ENCODE measurements around the gene TMEM151A.
"Not testable (repeated sequence)": the region's sequence is repeated elsewhere in the genome, so short reads cannot be mapped to it uniquely, and the experiment has no call there.

TMEM151A gene

DNA sequence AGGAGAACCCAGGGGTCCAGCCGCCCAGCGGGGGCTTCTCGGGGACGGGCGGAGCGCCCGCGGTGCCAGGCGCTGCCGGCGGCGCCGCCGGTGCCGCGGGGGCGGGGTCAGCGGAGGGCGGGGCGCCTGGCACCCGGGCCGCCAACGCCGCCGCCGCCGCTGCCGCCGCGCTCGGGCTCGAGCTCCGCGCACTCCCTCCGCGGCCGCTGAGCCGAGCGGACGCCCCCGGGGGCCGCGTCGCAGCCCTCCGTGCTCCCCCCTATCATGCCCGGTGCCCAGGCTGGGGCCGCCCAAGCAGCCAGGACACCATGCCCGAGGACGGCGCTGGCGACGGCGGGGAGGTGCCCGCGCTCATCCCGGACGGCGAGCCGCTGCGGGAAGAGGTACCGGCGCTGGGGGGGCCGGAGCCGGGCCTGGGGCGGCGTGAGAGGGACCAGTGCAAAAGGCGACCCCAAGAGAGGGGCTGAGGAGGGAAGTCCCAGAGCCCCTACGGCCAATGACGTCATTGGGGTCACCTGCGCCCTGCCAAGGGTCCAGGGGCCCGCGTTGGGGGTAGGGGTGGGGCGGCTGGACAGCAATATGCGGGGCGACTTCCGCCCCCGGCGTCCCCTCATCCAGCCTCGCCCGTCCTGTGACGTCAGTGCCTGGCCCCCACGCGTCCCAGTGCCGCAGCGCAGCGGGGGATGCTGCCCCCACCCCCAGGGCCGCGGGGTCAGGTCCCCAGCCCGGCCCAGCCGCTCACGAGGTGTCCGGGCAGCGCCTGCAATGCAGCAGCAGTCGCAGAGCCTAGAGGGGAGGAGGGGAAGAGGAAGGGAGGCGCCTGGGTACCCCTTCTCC is at the start of gene TMEM151A:
TMEM151A (plus strand) TSS at position 189 of the 837 bp plus-strand sequence; CDS start at position 309, 120 bp downstream.
- DNase-seq: no peak

DNA sequence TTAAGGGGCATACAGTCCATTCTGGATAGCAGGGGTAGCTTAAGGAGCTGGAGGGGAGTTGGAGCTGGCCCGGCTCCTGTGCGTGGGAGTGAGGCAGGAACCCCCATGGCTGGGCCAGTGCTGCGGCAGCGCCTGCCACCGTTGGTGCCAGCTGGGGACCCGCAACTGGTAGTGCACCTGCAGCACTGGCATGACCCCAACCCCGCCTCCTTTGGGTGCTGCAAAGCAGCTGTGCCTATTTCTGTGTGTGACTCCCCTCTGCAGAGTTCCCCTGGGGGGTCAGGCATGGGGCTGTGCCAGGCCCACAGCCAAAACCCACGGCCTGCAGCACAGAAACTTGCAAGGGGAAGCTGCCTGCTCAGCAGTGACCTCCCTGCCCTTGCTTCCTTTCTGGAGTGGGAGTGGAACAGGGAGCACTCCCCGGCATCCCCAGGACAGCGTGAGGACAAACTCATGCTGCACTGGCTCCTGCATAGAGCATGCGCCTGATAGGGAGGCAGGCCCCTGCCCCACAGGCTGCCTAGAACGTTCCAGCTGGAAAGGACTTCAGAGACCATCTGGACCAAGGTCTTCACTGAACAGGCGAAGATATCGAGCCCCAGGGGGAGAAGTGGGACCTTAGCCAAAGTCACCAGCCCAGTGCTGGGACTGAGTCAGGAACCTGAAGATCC is 49.5 kb upstream of the TMEM151A start:
- DNase-seq: peak; percentile 31

DNA sequence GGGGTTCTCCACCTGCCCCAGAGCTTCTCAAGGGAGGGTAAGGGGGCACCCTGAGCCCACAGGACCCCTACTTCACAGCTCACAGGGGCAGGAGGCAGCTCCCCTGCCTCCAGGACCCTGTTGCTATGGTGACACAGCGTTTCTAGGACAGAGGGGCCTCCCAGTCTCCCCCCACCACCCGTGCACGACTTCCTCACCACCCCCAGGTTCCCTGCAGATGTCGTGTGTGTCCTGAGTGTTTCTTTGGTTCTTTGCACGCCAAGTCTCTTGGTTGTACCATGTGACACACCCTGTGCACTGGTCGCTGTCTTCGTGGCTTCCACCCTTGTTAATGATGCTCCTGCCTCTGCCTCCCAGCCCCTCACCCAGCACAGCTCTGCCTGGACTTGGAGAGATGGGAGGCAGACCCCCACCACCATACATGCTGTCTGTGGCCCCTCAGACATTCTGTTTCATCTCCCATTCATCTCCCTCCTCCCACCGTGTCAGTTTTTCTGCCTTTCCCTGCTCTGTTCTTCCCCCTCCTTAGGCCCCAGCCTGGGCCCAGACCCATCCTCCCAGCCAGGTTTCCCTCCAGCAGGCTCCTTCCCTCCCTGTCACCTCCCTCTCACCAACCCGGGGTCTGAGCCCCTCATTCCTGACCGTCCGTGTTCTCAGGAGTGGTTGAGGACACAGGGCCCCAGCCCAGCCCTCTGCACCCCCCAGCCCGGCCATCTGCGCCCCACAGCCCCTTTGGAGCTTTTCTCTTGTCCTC is 47.7 kb upstream of the TMEM151A start:
- no peak for DNase-seq

DNA sequence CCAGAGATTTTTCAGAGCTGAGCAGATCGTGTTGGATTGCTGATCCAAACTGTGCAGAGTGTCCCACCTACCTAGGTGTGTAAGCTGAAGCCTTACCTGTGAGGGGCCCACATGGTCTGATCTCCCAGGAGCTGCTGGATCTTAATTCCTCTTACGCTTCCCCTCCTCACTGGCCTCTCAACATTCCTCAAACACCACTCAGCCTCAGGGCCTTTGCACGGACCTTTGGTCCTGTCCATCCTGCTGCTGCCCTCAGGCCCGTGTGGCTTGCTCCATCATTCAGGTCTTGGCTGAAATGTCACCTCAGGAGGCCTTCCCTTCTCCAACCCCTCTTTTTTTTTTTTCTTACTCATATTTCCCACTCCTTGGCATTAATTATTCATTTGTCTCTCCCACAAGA is 44.4 kb upstream of the TMEM151A start:
- DNase-seq: no peak

DNA sequence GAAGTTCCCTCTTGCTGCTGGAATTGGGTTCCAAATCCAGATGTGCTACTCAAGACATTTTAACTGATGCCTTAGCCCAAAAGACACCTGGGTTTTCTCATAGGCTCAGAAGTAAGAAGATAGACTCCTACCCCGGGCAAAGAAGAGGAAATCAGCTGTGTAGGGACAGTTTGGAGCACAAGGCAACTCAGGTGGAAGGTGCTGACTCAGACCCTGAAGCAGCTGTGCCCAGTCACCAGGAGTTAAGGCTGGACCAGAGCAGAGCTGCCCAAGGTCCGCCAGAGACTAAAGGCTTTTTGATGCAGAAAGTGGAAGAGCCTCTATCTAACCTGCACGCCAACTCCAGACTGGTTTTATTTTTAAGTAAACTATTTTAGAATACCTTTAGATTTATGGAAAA is 43.9 kb upstream of the TMEM151A start:
- no peak for DNase-seq

DNA sequence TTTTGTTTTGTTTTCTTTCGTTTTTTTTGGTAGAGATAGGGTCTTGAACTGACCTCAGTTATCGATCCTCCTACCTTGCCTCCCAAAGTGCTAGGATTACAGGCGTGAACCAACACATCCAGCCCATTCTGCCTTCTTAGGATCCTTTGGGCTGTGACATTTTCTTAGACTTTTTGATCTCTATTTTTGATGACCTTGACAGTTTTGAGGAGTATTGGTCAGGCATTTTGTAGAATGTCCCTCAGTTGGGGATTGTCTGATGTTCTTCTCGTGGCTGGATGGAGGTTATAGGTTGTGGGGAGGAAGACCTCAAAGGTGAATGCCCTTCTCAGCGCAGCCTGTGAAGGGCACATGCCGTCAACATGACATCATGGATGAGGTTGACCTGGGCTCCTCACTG is 42.8 kb upstream of the TMEM151A start:
- DNase-seq: no peak

DNA sequence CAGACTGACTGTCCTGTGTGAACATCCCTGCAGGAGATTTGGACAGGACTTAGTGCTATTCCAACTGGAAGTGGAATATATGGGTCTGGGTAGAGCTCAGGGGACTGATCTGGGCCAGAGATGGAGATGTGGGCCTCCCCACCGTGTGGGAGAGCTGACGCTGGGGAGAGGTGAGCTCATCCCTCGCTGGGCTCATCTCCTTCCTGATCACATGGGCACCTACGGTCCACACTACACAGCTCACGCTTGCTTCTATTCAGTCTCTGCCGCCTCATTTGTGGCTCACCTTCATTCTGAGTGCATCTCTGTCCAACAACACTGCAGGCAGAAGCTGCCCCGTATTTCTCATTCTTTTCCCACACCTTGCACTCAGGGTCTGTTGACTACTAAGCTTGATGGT is 39.9 kb upstream of the TMEM151A start:
- DNase-seq: no peak

DNA sequence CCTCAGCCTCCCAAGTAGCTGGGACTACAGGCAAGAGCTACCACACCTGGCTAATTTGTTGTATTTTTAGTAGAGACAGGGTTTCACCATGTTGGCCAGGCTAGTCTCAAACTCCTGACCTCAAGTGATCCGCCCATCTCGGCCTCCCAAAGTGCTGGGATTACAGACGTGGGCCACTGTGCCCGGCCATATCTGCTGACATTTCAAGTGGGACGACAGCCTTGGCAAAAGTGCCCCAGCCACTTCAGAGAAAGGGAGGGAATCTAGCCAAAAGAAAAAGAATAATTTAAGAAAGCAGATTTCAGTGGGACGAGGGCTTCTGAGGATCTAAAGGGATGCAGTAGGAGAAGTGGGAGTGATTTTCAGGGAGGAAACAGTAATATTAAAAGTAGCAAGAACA is 38.6 kb upstream of the TMEM151A start:
- not testable (repeated sequence) for DNase-seq

DNA sequence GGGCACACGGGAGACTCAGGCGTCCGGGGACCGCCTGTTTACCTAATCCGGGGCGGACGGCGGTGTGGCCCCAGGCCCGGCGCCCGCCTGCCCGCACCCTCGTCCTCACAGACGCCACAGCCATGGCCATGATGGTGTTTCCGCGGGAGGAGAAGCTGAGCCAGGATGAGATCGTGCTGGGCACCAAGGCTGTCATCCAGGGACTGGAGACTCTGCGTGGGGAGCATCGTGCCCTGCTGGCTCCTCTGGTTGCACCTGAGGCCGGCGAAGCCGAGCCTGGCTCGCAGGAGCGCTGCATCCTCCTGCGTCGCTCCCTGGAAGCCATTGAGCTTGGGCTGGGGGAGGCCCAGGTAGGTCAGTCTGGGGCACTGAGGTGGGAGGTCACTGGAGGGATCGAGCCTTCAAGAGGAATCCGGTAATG is 33.2 kb upstream of the TMEM151A start:
- no peak for DNase-seq

DNA sequence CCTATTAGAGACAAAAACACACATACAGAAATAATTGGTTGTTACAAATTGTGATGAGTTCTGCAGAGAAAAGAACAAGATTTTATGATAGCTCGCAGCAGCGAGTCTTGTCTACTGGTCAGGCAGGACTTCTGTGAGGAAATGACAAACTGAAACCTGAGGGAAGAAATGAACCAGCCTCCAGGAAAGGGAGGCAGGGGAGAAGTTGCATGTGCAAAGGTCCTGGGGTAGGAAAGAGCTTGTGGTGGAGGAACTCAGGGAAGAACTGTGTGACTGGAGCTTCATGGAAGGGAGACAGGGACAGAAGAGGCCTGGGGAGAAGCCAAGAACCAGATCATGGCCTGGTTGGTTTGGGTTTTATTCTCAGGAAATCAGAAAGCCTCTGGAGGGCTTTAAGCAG is 32.5 kb upstream of the TMEM151A start:
- DNase-seq: no peak

DNA sequence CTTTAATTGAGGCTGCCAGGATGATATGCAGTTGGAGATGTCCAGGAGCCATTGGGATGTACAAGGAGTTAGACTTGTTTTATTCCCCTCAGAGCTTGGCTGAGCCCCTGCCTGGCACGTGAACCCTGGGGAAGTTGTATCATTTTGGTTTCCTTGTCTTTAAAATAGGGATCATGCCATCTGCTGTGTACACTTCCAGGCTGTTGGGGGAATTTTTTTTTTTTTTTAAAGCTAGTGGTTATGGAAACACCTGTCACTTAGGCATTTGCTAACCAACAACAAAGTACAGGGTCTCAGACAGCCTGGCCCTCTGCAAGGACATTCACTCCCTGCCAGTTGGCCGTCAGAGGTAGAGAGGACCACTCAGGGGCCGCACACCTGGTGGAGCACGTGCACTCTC is 31.7 kb upstream of the TMEM151A start:
- DNase-seq: no peak

DNA sequence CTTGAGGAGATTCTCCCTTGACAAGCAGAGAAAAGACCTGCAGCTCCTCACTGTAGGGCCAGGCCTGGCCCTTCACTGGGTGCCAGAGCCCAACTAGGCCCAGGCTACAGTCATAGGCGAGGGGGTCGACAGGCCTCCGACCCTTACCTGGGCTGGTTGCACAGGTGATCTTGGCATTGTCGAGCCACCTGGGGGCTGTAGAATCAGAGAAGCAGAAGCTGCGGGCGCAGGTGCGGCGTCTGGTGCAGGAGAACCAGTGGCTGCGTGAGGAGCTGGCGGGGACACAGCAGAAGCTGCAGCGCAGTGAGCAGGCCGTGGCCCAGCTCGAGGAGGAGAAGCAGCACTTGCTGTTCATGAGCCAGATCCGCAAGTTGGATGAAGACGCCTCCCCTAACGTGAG is 30.1 kb upstream of the TMEM151A start:
- no peak for DNase-seq

DNA sequence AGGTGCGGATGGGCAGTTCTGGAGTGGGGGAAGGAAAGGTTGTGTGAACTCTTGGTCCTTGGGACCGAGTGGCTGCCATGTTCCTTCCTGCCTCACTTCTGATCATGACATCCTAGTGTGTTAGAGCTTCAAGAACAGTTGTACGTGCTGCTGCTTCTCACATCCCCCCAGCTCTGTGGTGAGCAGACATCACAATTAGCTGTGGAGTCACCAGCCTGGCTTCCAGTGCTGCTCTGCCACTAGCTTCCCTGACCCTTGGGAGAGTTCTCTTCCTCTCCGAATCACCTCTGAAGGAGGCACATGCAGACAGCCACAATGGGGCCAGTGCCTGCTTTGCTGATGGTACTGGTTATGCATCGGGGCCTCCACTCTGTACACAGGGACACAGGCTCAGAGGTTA is 29.5 kb upstream of the TMEM151A start:
- DNase-seq: no peak

DNA sequence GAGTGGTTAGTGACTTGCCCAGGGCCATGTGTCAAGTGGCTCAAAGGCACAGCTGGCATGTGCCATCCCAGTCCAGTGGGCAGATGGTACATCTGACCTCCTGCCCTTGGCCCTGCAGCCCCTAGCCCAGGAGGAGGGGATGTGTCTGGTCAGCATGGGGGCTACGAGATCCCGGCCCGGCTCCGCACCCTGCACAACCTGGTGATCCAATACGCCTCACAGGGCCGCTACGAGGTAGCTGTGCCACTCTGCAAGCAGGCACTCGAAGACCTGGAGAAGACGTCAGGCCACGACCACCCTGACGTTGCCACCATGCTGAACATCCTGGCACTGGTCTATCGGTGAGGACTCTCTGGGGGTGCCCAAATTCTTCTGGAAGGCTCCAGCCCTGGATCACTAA is 29.0 kb upstream of the TMEM151A start:
- DNase-seq: no peak

DNA sequence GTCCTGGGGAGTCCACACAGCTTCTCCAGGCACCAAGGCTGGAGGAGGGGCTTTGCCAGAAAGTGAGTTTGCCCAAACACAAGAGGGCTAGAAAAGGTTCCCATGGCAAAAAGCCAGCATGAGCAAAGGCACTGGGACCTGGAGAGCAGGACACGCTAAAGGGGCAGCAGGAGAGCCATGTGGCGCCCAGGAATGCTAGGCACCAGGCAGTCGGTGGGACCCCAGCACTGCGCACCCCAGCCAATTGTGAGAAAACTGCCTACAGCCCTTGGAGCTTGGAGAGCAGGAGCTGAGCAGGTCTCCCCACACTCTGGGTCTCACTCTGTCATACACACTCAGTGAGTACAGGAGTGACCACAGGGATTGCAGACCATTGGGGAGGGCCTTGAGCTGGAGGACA is 28.5 kb upstream of the TMEM151A start:
- DNase-seq: no peak

DNA sequence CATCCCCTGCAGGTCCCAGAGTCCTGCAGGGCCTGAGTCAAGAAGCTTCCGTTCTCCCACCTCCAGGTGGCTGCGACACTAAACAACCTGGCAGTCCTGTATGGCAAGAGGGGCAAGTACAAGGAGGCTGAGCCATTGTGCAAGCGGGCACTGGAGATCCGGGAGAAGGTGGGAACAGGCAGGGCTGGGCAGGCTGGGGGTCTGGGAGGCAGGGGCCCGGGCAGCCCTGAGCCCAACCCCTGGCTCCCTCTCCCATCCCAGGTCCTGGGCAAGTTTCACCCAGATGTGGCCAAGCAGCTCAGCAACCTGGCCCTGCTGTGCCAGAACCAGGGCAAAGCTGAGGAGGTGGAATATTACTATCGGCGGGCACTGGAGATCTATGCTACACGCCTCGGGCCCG is 27.9 kb upstream of the TMEM151A start:
- DNase-seq: no peak

DNA sequence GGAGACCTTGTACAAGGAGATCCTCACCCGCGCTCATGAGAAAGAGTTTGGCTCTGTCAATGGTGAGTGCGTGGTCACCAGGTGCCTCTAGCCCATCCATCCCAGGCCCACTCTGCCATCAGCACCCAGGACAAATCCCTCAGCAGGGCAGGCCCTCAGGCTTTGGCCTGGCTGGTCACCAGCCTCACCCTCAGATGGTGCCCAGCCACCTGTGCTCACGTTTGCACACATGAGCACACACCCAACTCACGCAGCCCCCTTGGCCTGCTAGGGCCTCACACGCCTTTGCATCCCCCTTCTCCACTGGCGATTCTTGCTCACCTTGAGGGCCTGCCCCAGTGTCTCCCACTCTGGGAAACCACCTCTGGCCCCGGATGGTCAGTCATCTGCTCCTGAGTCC is 27.3 kb upstream of the TMEM151A start:
- no peak for DNase-seq

DNA sequence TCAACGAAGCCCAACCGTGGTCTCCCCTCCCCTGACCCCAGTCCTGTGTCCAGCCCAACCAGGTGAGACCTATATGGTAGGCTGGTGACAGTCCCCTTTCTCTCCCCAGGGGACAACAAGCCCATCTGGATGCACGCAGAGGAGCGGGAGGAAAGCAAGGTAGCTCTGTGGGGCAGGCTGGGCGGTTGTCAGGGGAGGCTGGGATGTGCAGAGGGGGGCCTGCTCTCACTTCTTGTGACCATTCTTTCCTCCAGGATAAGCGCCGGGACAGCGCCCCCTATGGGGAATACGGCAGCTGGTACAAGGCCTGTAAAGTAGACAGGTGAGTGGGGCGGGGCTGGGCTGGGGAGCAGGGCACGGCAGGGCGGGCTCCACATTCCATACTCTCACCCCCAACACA is 26.8 kb upstream of the TMEM151A start:
- DNase-seq: no peak

DNA sequence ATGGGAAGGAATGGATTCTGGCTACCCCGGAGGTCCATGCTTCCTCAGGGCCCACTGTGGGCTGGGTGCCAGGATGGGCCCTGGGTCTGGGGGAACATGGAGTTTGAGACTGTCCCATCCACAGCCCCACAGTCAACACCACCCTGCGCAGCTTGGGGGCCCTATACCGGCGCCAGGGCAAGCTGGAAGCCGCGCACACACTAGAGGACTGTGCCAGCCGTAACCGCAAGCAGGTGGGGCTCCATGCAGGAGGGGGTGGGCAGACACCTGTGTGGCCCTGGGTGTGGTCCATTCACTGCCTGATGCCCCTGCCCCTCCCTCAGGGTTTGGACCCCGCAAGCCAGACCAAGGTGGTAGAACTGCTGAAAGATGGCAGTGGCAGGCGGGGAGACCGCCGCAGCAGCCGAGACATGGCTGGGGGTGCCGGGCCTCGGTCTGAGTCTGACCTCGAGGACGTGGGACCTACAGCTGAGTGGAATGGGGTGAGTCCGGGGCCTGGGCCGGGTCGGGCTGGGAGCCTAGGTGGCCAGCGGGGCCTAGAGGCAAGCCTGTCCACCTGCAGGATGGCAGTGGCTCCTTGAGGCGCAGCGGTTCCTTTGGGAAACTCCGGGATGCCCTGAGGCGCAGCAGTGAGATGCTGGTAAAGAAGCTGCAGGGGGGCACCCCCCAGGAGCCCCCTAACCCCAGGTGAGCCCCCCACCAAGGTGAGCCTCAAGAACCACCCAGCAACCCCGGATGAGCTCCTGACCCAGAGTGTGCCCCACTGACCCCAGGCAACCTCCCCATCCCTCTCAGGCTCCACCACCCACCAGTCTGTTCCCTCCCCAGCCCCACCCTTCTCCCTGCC is 25.9 kb upstream of the TMEM151A start:
- no peak for DNase-seq

DNA sequence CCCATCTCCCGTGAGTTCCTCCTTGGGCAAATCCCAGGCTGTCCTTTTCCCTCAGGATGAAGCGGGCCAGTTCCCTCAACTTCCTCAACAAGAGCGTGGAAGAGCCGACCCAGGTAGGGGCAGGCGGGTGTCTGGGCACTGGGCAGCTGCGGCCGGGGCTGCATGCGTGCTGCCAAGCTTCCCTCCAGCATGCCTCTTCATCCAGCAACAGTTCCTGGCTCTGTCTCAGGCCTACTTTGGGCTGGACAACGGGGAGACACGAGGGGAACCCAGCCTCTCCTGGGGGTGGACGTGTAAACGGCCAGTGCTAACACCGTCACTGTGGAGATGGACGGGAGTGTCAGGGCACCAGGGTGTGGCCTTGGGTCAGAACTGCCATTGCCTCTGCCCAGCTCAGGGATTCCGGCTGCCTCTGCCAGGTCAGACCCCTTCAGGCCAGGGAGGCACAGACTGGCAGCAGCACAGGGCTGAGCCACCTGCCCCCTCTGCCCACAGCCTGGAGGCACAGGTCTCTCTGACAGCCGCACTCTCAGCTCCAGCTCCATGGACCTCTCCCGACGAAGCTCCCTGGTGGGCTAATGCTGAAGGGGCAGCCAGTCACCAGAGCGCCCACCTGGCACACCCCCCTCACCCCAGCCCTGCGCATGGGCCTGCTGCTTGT is 25.2 kb upstream of the TMEM151A start:
- no peak for DNase-seq

DNA sequence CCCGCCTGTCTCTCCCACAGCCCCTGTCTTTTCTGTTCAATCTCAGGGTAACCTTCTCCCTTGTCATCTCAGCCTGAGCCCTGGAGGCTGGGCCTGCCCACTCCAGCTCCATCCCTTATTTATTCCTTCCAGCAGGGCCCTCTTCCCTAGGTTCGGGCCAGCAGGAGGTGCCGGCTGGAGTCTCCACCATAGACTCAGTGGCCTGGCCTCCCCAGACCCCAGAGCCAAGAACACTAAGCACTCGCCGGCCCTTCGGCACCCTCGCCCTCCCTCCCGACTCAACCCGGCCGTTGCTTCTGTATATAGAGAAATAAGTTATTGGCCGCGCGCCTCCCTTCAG is 24.7 kb upstream of the TMEM151A start:
- no peak for DNase-seq

All from NCI-H446 treated with DMSO at 0.1 percent for 48 hours (cell line).